GM19467 (cell line): ENCODE measurements around the gene FTH1.

ENCODE experiments used
- ATAC-seq: cut with Tn5 transposase; IDR thresholded peaks from one replicate; pipeline ENCODE4 v1.9.1; 2021; ENCODE audit warnings: mild to moderate bottlenecking, moderate library complexity; ENCODE audit not compliant: unreplicated experiment

Gene FTH1

DNA sequence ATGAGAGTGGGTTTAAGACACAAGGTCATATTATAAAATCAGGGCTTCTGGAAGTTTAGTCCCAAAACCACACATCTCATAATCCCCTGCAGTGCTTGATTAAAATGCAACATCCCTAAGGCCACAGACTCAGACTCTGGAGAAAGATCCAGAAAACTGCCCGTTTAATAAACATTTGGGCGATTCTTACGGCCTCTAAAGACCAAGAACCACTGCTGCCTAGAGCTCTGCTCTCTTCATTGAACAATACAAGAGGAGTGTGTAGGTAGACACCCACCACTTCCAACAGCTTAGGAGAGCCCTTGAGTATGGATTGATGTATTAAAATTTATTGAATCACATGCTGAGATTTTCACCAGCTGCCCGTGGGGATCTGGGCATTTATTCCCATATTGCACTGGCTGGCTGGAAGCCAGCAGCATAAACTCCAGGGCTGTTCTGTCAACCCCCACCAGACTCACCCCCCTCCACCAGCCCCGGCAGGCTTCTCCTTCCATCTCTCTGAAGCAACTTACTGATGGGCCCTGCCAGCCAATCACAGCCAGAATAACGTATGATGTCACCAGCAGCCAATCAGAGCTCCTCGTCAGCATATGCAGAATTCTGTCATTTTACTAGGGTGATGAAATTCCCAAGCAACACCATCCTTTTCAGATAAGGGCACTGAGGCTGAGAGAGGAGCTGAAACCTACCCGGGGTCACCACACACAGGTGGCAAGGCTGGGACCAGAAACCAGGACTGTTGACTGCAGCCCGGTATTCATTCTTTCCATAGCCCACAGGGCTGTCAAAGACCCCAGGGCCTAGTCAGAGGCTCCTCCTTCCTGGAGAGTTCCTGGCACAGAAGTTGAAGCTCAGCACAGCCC is 18.0 kb downstream of the FTH1 start:
- no peak for ATAC-seq

DNA sequence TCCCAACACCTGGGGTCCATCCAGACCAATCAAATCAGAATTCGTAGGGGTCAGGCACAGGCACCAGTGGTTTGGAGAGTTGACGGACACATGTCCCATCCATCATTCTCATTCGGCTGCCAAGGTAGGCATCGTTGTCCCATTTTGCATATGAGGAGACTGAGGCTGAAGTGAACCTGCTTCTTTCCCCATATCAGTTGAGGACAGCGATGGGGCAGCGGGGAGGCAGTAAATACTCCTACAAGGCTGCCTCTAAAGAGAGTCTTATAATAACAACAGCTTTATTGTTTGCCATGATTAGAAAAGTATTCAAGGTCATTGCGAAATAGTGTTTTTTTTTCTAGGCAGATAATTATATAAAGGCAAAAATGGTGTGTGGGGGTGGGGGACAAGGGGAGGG is 18.9 kb downstream of the FTH1 start:
- no peak for ATAC-seq

DNA sequence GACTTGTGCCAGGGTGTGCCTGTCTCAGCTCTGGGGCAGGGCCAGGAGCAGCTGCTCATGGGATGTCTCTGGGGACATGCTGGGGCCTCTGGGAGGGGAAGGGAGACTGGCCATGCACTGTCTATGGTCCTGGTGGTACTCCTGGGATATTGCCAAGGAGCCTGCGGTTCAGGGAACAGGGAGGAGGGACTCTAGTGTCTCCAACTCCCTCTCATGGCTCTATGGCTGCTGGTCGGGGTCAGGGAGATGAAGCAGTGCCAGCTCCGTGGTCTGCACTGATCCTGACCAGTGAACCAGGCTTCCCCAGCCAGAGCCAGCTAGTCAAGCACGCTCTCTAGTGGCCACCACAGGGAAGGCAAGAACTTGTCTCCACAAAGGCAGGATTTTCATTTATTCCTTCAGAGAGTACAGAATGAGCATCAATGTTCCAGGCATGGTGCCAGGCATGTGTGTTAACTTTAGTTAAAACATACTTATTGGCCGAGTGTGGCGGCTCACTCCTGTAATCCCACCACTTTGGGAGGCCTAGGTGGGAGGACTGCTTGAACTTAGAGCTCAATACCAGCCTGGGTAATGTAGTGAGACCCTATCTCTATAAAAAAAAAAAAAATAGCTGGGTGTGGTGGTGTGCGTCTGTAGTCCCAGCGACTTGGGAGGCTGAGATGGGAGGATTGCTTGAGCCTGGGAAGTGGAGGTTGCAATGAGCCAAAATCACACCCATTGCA is 19.8 kb downstream of the FTH1 start:
- no peak for ATAC-seq

DNA sequence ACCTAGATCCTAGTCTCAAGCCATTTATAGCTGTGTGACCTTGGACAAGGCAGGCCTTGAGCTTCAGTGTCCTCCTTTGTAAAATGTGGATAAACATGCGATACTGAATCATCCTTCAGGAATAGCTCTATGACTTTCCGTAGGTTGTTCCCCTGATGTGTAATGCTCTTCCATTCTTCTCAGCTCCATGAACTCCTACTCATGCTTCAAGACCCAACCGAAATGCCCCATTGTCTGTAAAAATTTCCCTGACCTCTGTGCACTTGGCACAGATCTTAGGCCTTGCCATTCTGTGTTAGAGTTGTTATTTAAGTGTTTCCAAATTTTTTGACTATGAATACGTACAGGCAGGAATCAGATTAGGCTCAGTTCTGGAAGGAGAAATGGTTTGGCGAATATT is 20.5 kb downstream of the FTH1 start:
- no peak for ATAC-seq

DNA sequence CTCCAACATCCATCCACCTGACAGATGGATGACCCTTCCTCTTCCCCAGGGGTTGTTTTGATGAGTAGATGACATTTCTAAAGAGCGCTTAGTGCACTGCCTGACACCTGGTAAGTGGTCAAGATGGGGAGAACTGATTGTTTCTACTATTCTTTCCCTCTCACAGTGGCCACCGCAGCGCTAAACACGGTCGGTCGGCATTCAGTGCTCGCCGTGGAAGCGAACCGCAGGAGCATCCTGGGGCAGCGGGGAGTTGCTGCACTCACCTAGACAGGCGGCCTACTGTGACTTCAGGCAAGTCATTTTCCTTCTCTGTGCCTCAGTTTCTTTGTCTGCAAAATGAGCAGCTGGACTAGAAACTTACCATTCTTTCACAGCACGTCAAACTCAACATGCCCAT is 22.2 kb downstream of the FTH1 start:
- ATAC-seq = no peak

DNA sequence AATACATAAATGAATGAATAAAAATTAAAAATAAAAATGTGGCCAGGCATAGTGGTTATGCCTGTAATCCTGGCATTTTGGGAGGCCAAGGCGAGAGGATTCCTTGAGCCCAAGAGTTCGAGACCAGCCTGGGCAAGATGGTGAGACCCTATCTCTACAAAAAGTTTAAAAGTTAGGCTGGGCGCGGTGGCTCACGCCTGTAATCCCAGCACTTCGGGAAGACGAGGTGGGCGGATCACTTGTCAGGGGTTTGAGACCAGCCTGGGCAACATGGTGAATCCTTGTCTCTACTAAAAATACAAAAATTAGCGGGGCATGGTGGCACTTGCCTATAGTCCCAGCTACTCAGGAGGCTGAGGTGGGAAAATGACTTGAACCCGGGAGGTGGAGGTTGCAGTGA is 27.0 kb downstream of the FTH1 start:
- ATAC-seq = no peak

DNA sequence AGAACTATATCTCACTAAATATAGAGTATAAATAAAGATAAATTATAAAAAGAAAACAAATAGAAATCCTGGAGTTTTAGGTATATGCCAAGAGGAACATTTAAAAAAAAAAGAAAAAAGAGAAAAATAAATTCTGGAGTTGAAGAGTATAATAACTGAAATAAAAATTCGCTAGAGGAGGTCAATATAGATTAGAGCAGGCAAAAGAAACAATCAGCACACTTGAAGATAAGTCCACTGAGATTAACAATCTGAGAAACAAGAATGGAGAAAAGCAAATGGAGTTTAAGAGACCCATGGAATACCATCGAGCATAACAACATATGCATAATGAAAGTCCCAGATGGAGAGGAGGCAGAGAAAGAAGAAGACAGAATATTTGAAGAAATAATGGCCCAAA is 31.6 kb downstream of the FTH1 start:
- ATAC-seq = no peak

DNA sequence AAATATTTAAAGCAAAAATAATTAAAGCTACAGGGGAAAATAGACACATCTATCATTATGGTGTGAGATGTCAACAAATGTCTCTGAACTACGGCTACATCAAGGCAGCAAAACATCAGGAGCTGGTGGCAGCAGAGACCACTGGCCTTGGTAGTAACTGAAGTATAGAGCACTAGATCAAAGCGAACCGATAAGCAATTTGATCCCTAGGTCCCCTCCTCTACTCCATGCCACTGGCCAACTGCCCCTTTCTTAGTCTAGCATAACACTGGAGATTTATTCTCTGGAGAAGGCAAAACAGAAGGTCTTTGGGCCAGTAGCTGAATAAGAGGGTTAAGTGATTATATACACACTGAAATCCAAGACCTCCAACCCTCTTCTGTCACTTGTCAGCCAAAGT is 36.5 kb downstream of the FTH1 start:
- ATAC-seq = no peak

DNA sequence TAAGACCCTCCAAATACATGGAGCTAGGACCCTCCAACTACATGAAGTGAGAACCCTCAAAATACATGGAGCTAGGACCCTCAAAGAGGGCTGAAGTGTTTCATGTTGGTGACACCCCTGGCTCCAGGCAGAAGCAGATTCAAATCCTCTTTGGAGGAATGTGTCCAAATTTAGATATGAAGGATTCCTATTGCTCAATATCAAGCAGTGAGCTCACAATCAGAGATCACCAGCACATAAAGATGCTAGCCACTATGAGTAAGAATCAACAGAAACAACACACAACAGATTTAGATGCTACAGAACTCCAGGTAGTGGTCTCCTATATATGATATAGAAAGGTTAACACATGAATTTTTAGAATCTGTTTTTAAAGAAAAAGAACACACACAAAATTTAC is 38.8 kb downstream of the FTH1 start:
- no peak for ATAC-seq

DNA sequence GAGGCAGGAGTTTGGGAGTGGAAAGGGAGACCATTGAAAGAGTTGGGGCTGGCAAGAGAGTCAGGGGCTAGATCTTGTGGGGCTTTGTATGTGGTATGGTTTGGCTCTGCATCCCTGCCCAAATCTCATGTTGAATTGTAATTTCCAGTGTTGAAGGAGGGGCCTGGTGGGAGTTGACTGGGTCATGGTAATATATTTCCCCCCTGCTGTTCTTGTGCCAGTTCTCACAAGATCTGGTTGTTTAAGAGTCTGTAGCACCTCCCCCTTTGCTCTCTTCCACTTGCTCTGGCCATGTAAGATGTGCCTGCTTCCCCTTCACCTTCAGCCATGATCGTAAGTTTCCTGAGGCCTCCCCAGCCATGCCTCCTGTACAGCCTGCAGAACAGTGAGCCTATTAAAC is 39.9 kb downstream of the FTH1 start:
- ATAC-seq = no peak

DNA sequence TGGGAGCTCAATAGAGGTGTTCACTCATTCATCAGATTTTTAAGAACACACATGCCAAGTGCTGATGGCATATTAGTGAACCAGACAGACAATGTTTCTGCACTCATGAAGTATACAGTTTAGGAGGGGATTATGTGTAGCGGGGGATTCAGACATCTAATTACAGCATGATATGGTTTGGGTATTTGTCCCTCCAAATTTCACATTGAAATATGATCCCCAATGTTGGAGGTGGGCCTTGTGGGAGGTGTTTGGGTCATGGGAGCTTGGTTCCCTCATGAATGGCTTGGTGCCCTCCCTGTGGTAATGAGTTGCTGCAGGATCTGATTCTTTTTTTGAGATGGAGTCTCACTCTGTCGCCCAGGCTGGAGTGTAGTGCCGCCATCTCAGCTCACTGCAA is 41.2 kb downstream of the FTH1 start:
- no peak for ATAC-seq

DNA sequence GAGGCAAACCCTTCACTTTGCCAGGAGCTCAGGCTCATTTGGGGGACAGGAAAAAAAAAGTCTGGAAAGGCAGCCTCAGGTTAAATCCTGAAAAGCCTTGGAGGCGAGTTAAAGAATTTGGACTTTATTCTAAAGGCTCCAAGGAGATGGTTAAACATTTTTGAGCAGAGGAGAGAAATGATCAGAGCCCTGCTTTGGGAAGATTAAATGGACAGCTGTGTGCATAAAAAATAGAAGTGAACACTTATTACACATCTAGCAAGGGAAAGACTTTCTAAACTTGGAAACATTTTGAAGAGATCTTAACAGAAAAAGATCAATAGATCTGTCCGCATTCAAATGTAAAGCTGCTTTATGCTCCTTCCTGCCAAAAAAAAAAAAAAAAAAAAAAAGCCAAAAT is 41.7 kb downstream of the FTH1 start:
- ATAC-seq = no peak

DNA sequence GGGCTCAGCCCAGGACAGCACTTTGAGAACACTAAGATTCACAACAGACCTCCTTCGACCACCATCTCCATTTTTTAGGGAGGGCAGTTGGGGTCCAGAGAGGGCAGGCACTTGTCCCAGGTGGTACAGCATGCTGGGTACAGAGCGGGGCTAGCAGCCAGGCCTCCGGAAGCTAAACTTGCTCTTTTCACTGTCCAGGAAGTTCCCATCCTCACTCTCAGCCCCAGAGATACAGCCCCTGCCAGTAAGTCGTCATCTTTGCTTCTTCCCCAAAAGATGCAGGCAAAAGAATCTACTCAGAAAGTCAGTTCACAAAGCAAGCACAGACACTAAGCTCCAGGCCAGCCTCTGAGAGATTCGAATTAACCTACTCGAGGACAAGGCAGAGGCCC is 43.4 kb downstream of the FTH1 start:
- no peak for ATAC-seq

DNA sequence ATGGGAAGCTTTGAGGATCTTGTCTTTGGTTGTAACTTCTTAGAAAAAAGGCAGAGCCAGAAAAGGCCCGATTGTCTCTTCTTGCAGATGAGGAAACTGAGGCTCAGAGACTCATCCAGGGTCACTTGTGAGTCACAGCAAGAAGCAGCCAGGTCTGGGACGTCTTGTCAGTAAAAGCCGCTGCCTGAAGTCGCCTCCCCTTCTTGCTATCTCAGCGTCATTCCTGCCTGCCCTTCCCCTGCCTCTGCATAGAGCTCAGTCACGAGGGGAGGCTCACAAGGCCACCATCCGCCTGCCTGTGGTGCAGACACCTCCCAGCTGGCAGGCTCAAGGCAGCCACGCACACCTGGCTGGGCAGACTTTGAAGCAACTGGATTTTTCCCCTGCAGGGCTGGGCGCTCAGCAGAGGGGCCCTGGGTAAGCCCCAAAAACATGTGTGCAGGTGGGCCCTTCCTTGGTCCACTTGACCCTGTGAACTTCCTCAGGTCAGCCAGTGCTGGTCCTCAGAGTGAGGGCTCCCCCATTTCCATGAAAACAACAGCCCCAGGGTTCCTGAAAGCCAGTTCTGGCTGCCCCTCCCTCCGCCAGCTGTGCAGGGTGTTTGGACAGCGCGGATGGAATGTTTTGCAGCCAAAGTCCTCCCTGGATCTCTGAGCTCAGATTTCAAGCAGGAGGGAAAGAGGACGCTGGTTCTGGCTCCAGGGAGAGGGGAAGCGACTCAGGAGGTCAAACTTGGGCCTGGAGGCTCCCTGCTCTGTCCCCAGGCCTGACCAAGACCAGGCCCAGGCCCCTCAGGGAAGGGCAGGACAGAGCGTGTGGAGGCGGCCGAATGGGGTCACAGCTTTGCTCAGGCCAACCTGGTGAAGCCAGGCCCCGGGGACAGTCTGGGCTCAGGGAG is 44.0 kb downstream of the FTH1 start:
- ATAC-seq = no peak

DNA sequence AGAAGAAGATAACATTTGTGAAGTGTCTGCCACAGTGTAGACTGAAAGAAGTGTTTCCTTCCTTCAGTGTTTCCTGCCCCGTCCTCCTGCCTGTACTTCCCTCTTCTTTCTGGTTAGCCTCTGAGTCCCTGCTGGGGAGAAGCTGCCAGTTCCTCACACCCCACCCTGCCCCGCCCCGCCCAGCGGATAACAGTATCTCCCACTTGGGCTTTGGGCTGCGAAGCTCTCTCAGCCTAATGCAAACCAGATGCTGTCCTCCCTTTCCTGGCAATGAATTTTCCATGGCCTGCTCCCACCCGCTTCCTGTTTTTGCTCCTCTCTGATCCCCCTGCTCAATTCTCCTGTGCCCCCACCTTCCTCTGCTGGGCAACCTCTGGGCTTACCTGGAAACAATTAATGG is 44.9 kb downstream of the FTH1 start:
- no peak for ATAC-seq

DNA sequence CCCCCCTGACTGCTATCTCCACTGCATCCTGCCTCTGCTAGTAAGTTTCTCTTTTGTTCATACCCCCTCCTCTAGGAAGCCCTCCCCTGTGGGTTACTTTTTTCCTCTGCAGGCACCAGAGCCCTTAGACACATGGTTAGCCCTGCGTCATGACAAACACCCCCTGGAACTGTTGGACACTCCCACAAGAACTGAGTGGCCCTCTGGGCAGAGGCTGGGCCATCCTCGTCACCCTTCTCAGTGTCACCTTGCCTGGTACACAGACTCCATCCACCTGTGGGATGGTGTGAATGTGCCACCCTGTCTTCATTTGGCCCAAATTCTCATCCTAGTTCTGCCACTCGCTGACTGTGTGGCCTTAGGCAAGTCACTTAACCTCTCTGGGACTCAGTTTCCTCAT is 46.0 kb downstream of the FTH1 start:
- ATAC-seq = no peak

DNA sequence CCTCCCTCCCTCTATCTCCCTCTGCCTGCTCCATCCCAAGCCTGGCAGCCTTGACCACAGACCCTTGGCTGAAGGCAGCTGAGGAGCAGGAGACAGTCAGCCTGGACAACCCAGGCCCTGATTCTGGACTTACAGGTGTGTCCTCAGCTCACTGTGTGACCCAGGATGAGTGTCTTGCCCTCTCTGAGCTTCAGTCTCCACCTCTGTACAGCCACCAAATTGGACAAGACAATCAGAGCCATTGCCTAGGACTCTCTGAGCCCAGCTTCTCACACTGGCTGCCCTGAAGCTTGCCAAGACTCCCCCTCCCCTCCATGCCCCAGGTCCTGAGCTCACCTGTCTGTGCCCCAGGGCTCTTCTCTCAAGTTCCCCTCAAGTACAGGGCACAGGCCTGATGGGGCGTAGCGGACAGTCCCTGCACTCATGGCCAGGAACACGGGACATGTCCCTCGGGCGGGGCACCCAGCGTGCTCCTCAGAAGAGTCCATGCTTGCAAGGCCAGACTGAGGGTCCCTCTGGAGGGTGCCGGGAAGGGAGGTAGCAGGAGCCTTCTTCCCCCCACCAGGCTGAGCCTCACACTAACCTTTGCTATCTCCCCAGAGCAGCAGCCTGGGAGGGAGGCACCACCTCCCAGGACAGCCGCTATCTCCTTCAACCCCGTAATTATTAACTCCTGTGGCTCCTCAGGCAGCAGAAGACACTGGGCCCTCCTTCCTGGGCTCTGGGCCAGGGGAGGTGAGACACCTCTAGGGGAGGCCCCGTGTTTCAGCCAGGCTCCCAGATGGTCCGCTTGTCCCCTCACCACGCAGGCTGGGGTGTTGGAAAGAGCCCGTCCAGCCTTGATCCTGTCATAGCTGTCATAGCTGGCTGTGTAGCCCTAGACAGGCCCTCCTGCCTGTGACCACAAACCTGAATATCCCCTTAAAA is 47.5 kb downstream of the FTH1 start:
- ATAC-seq = no peak

DNA sequence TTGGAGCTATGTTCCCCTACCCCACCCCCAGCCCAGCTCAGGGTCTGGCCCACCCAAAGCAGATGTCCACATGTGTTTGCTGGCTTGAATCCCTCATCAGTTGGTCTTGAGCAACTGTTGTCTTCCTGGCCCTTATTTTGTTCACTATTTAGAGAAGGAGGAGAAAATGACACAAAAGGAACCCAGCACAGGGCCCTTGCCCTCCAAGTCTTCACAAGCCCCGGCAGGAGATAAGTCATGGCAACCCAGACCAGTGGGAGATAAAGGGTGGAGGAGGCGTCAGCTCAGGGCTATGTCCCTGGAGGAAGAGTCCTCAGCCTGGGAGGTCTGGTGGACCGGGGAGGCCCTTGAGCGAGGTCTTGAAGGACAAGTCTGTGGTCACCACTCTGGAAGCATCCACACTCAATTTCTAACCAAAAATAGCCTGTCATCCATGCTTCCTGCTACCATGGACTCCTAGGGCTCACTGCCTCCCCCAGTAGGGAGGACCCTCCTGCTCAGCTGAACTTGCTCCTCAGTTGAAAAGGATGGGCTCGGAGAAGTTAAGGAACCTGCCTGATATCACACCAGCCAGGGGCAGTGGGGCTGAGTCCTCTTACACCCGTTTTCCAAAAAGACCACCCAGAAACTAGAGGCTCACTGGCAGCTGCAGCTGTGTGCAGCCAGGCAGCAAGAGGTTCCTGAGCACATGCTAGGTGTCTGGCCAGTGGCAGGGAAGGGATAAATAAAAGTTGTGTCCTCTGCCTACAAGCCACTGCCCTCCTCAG is 48.3 kb downstream of the FTH1 start:
- no peak for ATAC-seq

DNA sequence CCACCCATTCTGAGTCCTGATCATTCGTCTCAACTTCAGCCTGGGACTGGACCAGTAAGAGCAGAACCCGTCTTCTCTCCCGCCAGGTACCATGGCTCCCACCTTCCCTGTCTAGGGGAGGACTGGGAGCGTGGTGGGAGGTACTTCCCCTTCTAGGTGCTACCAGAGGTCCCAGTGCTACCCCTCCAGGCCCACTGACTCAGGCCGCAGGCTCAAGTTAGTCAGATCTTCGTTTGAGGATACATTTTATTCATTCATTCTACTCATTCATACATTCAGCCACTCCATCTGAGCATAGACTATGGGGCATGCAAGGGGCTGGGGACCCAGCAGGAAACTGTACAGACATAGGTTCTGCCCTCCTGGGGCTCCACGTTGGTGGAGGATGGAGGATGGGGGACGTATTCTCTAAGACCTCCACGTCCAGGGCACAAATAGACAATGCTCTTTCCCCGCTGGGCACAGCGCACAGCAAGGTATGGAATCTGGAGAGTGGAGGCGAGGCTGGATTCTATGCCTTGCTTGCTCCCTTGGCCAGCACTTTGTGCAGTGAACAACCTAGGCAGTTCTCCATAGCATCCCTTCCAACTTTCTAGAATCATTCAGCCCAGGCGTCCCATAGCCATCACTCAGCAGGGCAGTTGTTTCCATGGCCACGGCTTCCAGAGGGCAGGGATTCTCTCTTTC is 49.0 kb downstream of the FTH1 start:
- no peak for ATAC-seq
